Measurements from ENCODE around the gene PNKD.
A peak's percentile ranks its signal among the peaks of the same experiment; 100 is the strongest.

PNKD gene

GRCh38 chr2:218374795-218375194, 104.5 kb downstream of the PNKD start:
- peak; percentile 61 for DNase-seq (ENCODE audit: low read depth)

GRCh38 chr2:218375212-218375611, 104.9 kb downstream of the PNKD start:
- DNase-seq (ENCODE audit: low read depth) = peak; percentile 99

- no peak for DNase-seq (ENCODE audit: low read depth)
Observed at GRCh38 chr2:218378053-218378452, 107.7 kb downstream of the PNKD start.

GRCh38 chr2:218381916-218382366, 111.6 kb downstream of the PNKD start, which contains the start of gene SLC11A1:
TSS of gene SLC11A1 (plus strand) at chr2:218382273. CDS start at chr2:218382369, 96 bp downstream.
- no peak for DNase-seq (ENCODE audit: low read depth)

GRCh38 chr2:218382785-218383184, 112.5 kb downstream of the PNKD start:
- no peak for DNase-seq (ENCODE audit: low read depth)

- DNase-seq (ENCODE audit: low read depth) = no peak
Observed at GRCh38 chr2:218383892-218384519, 113.7 kb downstream of the PNKD start.

GRCh38 chr2:218384975-218385374, 114.7 kb downstream of the PNKD start:
- DNase-seq (ENCODE audit: low read depth) = no peak

- DNase-seq (ENCODE audit: low read depth) = no peak
Observed at GRCh38 chr2:218386505-218387368, 116.4 kb downstream of the PNKD start.

GRCh38 chr2:218387369-218388194, 117.3 kb downstream of the PNKD start:
- peak; percentile 90 for DNase-seq (ENCODE audit: low read depth)

GRCh38 chr2:218389333-218390150, 119.2 kb downstream of the PNKD start:
- no peak for DNase-seq (ENCODE audit: low read depth)

GRCh38 chr2:218391202-218391601, 120.9 kb downstream of the PNKD start:
- no peak for DNase-seq (ENCODE audit: low read depth)

GRCh38 chr2:218392459-218392858, 122.1 kb downstream of the PNKD start:
- DNase-seq (ENCODE audit: low read depth) = no peak

GRCh38 chr2:218392891-218393462, 122.7 kb downstream of the PNKD start:
- DNase-seq (ENCODE audit: low read depth) = no peak

GRCh38 chr2:218393750-218394290, 123.5 kb downstream of the PNKD start:
- no peak for DNase-seq (ENCODE audit: low read depth)

- peak; percentile 19 for DNase-seq (ENCODE audit: low read depth)
Observed at GRCh38 chr2:218394298-218395089, 124.2 kb downstream of the PNKD start.

GRCh38 chr2:218395090-218395444, 124.7 kb downstream of the PNKD start:
- no peak for DNase-seq (ENCODE audit: low read depth)

GRCh38 chr2:218395456-218395825, 125.1 kb downstream of the PNKD start:
- no peak for DNase-seq (ENCODE audit: low read depth)

GRCh38 chr2:218395826-218396687, 125.7 kb downstream of the PNKD start:
- peak; percentile 97 for DNase-seq (ENCODE audit: low read depth)

Measured in amniotic epithelial cell (primary cell).